Activated naive CD8-positive, alpha-beta T cell treated with anti-CD3 and anti-CD28 coated beads, Interleukin-2, amount 50 U/mL, for 24 hours (primary cell): Measurements from ENCODE around the gene PVALEF.

Experiments used
- ATAC-seq: fragments of 150-1000 bp; cut with Tn5 transposase; one replicate; pipeline ENCODE4 v1.10.0; 2021
- DNase-seq: peaks from one replicate; pipeline ENCODE4 v3.0.0; 2021
- H3K27ac Mint-ChIP-seq: one replicate; pipeline ENCODE4 v1.8.0; 2021; ENCODE audit warnings: mild to moderate bottlenecking, mixed read lengths
- H3K27me3 Mint-ChIP-seq: one replicate; pipeline ENCODE4 v1.8.0; 2021; ENCODE audit warnings: mixed read lengths
- H3K36me3 Mint-ChIP-seq: one replicate; pipeline ENCODE4 v1.8.0; 2021; ENCODE audit warnings: low read depth, mixed read lengths
- H3K4me1 Mint-ChIP-seq: one replicate; pipeline ENCODE4 v1.8.0; 2021; ENCODE audit warnings: mixed read lengths
- H3K4me3 Mint-ChIP-seq: one replicate; pipeline ENCODE4 v1.8.0; 2021; ENCODE audit warnings: mild to moderate bottlenecking, moderate library complexity, mixed read lengths
- H3K9me3 Mint-ChIP-seq: one replicate; pipeline ENCODE4 v1.8.0; 2021; ENCODE audit warnings: mixed read lengths

Gene PVALEF

DNA sequence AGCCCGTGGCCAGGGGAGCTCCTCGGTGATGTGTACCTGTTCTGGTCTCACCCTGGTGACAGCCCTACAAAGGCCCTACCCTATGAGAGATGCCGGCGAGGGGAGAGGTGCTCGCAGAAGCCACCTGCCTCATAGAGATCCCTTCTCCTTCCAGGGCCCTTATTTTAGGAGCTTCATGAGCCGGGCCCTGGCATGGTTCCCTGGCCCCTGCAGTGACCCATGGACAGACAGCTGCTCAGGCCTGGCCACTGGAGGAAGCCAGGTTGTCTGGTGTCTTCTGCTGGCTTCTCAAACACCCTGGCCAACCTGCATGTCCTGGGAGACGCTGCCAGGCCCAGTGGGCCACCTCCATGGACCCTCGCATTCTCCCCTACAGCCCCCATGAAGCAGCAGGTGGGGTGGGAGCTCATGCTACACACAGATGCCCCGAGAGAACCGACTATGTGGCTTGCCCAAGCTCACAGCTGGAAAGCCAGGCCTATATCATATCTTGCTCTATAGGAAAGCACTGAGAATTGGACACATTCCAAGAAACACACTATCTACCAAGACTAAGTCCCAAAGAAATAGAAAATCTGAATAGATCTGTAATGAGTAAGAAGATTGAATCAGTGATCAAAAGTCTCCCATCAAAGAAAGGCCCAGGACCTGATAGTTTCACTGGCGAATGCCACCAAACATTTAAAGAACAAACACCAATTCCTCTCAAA, 7.9 kb downstream of the PVALEF start:
- Mint-ChIP-seq H3K4me3 (no peak overlapping the region), H3K36me3 (no peaks in the 10 kb centered on the region), H3K4me1 (no peaks in the 10 kb centered on the region), H3K9me3 (no peaks in the 10 kb centered on the region), H3K27ac (no peak overlapping the region), H3K27me3 (no peaks in the 10 kb centered on the region)
- ATAC-seq (no peak), DNase-seq (no peak)

DNA sequence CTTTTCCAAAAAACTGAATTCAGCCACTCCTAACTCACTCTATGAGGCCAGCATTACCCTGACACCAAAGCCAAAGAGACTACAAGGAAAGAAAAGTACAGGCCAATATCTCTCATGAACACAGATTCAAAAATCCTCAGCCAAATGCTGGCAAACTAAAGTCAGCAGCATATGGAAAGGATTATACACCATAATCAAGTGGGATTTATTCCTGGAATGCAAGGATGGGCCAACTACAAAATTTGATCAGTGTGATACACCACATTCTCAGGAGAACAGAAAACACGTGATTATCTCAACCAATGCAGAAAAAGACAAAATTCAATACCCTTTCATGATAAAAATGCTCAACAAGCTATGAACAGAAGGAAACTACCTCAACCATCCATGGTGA, 8.5 kb downstream of the PVALEF start:
- no peaks in the 10 kb centered on the region for H3K4me1 Mint-ChIP-seq
- no peak overlapping the region for H3K27ac Mint-ChIP-seq
- no peak for ATAC-seq
- H3K9me3 Mint-ChIP-seq: no peaks in the 10 kb centered on the region
- H3K36me3 Mint-ChIP-seq: no peaks in the 10 kb centered on the region
- H3K4me3 Mint-ChIP-seq: no peak overlapping the region
- no peaks in the 10 kb centered on the region for H3K27me3 Mint-ChIP-seq
- no peak for DNase-seq

- DNase-seq: no peak
- no peak for ATAC-seq
- no peaks in the 10 kb centered on the region for H3K27me3 Mint-ChIP-seq
- no peaks in the 10 kb centered on the region for H3K9me3 Mint-ChIP-seq
- H3K36me3 Mint-ChIP-seq: no peaks in the 10 kb centered on the region
- H3K4me1 Mint-ChIP-seq: no peaks in the 10 kb centered on the region
- no peak overlapping the region for H3K27ac Mint-ChIP-seq
- no peak overlapping the region for H3K4me3 Mint-ChIP-seq
Observed at GRCh38 chr17:81176666-81177065, 11.4 kb downstream of the PVALEF start.

DNA sequence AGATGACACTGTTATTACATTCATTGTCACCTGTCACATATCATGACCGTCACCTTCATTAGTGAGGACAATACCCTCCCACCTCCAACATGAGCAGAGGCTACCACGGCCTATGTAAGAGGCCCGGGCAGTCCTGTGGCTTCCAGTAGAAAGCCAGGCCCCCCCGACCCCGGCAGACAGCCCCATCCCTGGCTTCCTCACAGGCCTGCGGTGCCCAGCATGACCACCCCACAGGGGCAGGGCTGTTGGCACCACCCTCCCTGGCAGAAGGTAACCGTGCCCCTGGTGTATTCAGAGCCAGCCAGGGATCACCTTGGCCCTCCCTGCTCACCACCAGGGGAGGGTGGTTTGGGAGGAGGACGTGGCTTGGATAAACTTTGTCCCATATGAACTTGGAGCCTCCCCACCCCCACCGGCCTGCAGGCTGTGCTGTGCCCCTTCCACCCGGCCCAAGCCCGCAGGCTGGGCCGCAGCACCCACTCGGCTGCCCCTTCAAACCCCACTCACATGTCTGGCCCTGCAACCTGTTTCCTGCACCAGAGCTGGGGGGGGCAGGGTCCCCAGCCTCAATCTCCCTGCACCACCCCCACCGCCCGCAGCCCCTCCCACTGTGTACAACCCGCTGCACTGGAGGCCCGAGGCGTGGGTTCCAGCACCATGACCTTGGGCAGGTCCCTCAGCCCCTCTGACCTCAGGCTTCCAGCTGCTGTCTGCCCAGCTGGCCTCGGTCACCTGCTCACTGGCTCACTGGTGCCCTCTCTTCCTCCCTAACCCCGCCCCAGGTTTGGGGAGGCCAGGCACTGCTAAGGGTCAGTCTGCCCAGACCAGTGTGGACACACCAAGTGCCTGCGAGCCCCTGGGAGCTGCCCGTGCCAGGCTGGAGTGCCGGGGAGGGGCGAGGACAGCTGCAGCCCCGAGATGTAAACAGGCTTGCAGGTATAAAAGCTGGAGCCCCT, 13.1 kb downstream of the PVALEF start:
- H3K27ac Mint-ChIP-seq: no peak overlapping the region

GRCh38 chr17:81179220-81179619, 13.9 kb downstream of the PVALEF start:
- peaks cover 3% of the 10 kb centered on the region for H3K27me3 Mint-ChIP-seq
- no peak overlapping the region for H3K27ac Mint-ChIP-seq
- no peaks in the 10 kb centered on the region for H3K4me1 Mint-ChIP-seq
- ATAC-seq: no peak
- no peaks in the 10 kb centered on the region for H3K9me3 Mint-ChIP-seq
- no peaks in the 10 kb centered on the region for H3K36me3 Mint-ChIP-seq
- no peak for DNase-seq
- no peak overlapping the region for H3K4me3 Mint-ChIP-seq

More for the DNA sequence above, 13.1 kb downstream of the PVALEF start:
- DNase-seq (no peak), ATAC-seq (no peak)
- Mint-ChIP-seq H3K27me3 (no peaks in the 10 kb centered on the region), H3K9me3 (no peaks in the 10 kb centered on the region), H3K4me3 (no peak overlapping the region), H3K4me1 (no peaks in the 10 kb centered on the region), H3K36me3 (no peaks in the 10 kb centered on the region)

DNA sequence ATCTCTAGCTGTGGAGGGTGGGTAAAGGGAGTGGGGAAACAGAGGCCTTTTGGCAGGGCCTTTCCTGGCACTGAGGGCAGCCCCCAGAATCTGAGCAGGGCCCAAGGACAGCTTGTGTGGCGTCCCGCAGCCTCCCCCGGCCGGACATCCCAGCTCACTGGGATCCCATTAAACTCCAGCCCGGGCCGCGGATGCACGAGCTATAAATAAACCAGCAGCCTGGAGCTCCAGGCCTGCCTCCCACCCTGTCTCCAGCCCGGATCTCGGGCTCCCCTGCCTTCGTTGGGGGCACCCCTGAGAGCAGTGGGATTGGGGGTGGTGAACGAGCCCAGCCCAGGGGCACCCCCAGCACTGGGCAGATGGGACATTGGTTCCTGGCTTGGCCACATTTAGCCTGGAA, 14.6 kb downstream of the PVALEF start:
- no peak overlapping the region for H3K4me3 Mint-ChIP-seq
- H3K27me3 Mint-ChIP-seq: peaks cover 5% of the 10 kb centered on the region
- DNase-seq: no peak

DNA sequence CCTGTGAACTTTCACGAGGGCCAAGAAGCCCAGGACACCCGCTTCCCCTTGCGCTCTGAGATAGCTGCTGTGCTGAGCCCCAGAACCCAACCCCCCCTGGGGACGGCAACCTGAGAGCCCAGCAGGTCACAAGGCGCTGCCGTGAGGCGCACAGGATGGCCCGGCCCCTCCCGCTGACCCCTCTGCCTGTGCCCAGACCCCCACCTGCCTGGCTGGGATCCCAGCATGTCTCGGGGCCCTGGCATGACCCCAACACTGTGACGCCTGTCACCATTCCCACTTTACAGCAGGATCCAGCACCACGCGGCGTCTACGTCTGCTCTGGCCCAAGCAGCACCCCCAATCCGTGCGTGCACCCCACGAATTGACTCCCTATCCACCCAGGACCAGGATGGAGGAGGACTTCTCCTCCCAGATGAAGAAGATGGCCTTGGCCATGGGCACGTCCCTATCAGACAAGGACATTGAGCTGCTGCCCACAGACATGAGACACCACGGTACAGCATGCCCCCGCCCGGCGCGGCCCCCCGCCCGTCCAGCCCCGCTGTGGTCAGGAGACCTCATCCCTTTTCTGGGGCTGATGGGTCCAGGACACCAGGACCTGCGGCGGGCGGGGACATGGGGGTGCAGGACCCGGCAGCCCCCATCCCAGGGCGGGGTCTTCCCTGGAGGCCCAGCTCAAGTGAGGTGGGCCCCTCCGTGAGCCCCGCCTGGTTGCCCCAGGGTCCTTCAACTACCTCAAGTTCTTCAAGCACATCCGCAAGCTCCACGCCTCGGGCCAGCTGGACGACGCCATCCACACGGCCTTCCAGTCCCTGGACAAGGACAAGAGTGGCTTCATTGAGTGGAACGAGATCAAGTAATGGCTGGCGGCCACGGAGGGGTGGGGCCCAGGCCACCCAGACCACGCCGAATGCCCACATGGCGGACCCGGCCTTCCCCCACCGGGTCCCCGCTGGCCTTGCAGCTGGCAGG, 15.8 kb downstream of the PVALEF start:
- no peaks in the 10 kb centered on the region for H3K36me3 Mint-ChIP-seq
- ATAC-seq (no peak), DNase-seq (no peak)
- no peaks in the 10 kb centered on the region for H3K4me1 Mint-ChIP-seq
- no peaks in the 10 kb centered on the region for H3K9me3 Mint-ChIP-seq
- no peak overlapping the region for H3K4me3 Mint-ChIP-seq
- H3K27ac Mint-ChIP-seq: no peak overlapping the region
- H3K27me3 Mint-ChIP-seq: peaks cover 5% of the 10 kb centered on the region

More for the DNA sequence above, 14.6 kb downstream of the PVALEF start:
- no peaks in the 10 kb centered on the region for H3K36me3 Mint-ChIP-seq
- H3K4me1 Mint-ChIP-seq: no peaks in the 10 kb centered on the region
- no peak for ATAC-seq
- H3K27ac Mint-ChIP-seq: no peak overlapping the region
- no peaks in the 10 kb centered on the region for H3K9me3 Mint-ChIP-seq

- H3K27me3 Mint-ChIP-seq: peaks cover 5% of the 10 kb centered on the region
Observed at GRCh38 chr17:81181811-81182185, 16.5 kb downstream of the PVALEF start.

DNA sequence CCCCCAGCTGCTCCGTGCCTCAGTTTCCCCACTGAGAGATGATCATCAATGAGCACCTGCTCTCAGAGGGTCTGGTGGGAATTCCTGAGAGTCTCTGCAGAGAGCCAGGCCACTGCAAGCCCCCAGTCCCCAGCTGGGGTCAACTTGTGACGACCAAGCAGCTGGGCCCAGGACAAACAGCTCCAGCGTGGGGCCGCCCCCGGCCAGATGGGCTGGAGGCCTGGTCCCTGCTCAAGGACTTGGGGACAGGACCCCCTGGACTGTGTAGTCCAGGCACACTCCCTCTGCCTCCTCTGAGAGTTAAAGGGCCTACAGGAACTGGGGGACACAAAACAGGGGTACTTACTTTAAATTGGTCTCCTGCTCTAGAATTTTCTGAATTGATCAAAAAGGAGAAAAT, 17.3 kb downstream of the PVALEF start:
- Mint-ChIP-seq H3K27me3 (peaks cover 5% of the 10 kb centered on the region), H3K4me3 (no peak overlapping the region), H3K4me1 (no peaks in the 10 kb centered on the region), H3K27ac (no peak overlapping the region), H3K9me3 (no peaks in the 10 kb centered on the region), H3K36me3 (no peaks in the 10 kb centered on the region)
- DNase-seq (no peak), ATAC-seq (no peak)

More at GRCh38 chr17:81181811-81182185, 16.5 kb downstream of the PVALEF start:
- no peaks in the 10 kb centered on the region for H3K9me3 Mint-ChIP-seq
- DNase-seq (no peak), ATAC-seq (no peak)
- H3K4me3 Mint-ChIP-seq: no peak overlapping the region
- no peaks in the 10 kb centered on the region for H3K36me3 Mint-ChIP-seq
- no peaks in the 10 kb centered on the region for H3K4me1 Mint-ChIP-seq
- H3K27ac Mint-ChIP-seq: no peak overlapping the region

GRCh38 chr17:81183316-81183715, 18.0 kb downstream of the PVALEF start:
- Mint-ChIP-seq H3K27ac (no peak overlapping the region), H3K9me3 (no peaks in the 10 kb centered on the region), H3K4me3 (no peak overlapping the region), H3K36me3 (no peaks in the 10 kb centered on the region), H3K4me1 (no peaks in the 10 kb centered on the region), H3K27me3 (peaks cover 5% of the 10 kb centered on the region)
- ATAC-seq (no peak), DNase-seq (no peak)

DNA sequence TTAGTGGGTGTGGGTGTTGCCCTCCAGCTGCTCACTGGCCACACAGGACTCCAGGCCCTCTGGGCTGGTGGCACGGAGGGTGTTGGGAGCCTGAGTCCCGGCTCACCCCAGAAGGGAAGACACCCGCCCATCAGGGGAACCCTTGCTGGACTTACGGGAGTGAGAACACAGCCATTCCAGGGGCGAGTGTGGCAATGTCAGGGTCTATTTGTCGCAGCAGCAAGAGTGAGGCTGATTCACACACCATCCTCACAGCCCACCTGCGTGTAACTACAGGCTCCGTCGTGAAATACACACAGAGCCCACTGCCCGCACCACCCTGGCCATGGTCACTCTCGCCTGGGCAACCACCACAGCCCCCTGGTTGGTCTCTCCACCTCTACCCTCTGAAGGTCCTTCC, 18.5 kb downstream of the PVALEF start:
- Mint-ChIP-seq H3K27ac (no peak overlapping the region), H3K9me3 (no peaks in the 10 kb centered on the region), H3K36me3 (no peaks in the 10 kb centered on the region), H3K27me3 (peaks cover 5% of the 10 kb centered on the region), H3K4me1 (no peaks in the 10 kb centered on the region), H3K4me3 (no peak overlapping the region)
- ATAC-seq (no peak), DNase-seq (no peak)

GRCh38 chr17:81184555-81184954, 19.2 kb downstream of the PVALEF start:
- Mint-ChIP-seq H3K36me3 (no peaks in the 10 kb centered on the region), H3K27ac (no peak overlapping the region), H3K9me3 (no peaks in the 10 kb centered on the region), H3K4me3 (no peak overlapping the region), H3K4me1 (no peaks in the 10 kb centered on the region), H3K27me3 (peaks cover 5% of the 10 kb centered on the region)
- DNase-seq (no peak), ATAC-seq (no peak)

GRCh38 chr17:81186203-81186602, 20.9 kb downstream of the PVALEF start:
- DNase-seq: no peak
- H3K4me3 Mint-ChIP-seq: no peak overlapping the region
- H3K4me1 Mint-ChIP-seq: no peaks in the 10 kb centered on the region
- H3K36me3 Mint-ChIP-seq: no peaks in the 10 kb centered on the region
- ATAC-seq: no peak
- H3K9me3 Mint-ChIP-seq: no peaks in the 10 kb centered on the region
- H3K27ac Mint-ChIP-seq: no peak overlapping the region
- H3K27me3 Mint-ChIP-seq: peaks cover 5% of the 10 kb centered on the region

DNA sequence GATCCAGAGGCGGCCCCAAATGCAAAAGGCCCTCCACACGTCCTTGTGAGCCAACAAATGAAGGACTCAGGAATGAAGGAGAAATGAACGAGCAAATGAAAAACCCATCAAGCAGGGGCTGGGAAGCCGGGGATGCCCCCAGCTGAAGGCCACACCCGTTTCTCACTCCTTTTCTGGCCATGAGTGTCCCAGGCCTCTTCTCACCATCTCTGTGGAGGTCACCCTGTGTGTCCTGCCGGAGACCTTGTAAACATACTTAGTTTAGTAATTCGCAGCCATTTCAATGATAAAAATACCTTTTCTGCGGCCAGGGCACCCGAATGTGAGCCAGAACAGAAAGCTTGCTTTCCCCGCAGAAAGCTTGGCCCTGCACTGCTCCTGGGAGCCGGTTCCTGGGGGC, 21.8 kb downstream of the PVALEF start:
- no peak overlapping the region for H3K4me3 Mint-ChIP-seq
- ATAC-seq (no peak), DNase-seq (no peak)
- H3K9me3 Mint-ChIP-seq: no peaks in the 10 kb centered on the region
- no peaks in the 10 kb centered on the region for H3K4me1 Mint-ChIP-seq
- H3K27ac Mint-ChIP-seq: no peak overlapping the region
- peaks cover 5% of the 10 kb centered on the region for H3K27me3 Mint-ChIP-seq
- no peaks in the 10 kb centered on the region for H3K36me3 Mint-ChIP-seq
